HG02623 (cell line): ENCODE data around the gene TLE4.
A peak's percentile ranks its signal among the peaks of the same experiment; 100 is the strongest.

Source experiments
- ATAC-seq: cut with Tn5 transposase; IDR thresholded peaks from one replicate; pipeline ENCODE4 v1.9.1; 2021; ENCODE audit warnings: moderate library complexity; ENCODE audit not compliant: unreplicated experiment

The TLE4 gene

DNA sequence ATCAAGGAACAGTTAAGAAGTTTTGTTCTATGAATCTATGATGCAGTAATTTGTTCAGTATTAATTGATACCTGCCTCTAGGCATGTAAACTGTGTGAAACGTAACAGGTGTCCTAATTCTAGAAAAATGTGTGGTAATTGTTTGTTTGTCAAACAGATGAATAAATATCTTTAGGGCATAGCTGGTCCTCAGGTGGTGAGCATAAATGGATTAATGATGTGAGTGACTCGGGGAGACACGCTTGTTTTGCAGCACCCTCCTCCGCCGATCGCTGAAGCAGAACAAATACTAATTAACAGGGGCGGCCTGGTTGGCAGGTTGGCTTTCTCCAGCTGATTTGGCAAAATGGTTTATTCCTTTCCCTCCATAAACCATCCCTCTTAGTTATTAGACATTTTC lies 88.8 kb downstream of the TLE4 start:
- no peak for ATAC-seq

- no peak for ATAC-seq
These were observed 89.5 kb downstream of the TLE4 start for GRCh38 chr9:79661279-79661678.

- ATAC-seq = no peak
These were observed 90.2 kb downstream of the TLE4 start for GRCh38 chr9:79661886-79662536.

- ATAC-seq = no peak
These were observed 90.8 kb downstream of the TLE4 start for GRCh38 chr9:79662537-79662956.

GRCh38 chr9:79663300-79663699 lies 91.5 kb downstream of the TLE4 start:
- ATAC-seq = no peak

DNA sequence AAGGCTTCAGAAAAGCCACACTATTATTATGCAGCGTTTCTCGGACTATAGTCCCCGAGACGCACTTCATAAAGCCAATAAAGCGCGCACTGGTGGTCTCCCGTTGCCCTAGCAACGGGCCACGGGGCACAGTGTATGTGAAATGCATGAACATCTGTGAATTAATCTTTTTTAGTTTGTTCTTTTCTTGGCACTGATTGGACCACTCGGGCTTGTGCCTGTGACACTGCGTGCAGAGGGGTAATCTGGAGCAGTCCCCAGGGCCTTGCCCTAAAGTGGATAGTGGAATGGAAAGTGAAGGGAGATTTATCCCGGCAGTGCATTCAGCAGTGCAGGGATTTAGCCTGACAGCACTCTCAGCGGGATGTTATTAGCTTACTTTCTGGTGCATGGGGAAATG lies 92.1 kb downstream of the TLE4 start:
- no peak for ATAC-seq

- no peak for ATAC-seq
These were observed 92.6 kb downstream of the TLE4 start for GRCh38 chr9:79664375-79664831.

- no peak for ATAC-seq
These were observed 93.6 kb downstream of the TLE4 start for GRCh38 chr9:79665369-79665768.

DNA sequence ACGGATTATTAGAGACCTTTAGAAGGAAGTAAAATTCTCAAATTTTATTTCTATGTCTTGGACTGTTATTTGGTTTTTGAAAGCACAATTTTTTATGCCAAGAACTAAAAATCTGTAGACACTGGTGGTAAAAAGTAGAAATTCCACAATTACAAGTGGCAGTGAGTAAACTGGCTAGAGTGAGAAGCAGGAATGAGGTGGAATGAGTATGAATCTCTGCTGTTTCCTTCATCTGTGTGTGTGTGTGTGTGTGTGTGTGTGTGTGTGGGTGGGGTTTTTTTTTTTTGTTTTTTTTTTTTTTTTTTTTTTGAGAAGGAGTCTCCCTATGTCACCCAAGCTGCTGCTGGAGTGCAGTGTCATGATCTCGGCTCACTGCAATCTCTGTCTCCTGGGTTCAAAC lies 94.2 kb downstream of the TLE4 start:
- ATAC-seq = no peak

DNA sequence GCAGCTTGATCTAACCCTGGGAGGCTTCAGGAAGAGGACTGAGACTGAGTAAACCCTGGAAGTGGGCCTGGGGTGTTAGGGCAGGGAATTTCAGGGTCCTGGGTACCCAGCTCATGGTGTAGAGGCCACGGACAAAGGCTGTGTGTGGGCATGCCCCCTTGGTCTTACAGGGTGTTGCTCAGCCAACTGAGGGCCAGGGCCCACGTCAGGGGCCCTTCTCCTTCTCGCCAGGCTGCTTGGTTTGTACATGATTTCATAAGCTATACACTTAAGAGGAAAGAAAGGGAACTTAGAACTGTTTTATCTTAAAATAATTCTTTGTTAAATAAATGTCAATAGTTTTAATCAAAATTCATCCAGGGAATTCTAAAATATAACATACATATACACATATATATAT lies 95.4 kb downstream of the TLE4 start:
- ATAC-seq = no peak

- ATAC-seq = no peak
These were observed 96.2 kb downstream of the TLE4 start for GRCh38 chr9:79667817-79668436.

GRCh38 chr9:79668956-79669355 lies 97.2 kb downstream of the TLE4 start:
- no peak for ATAC-seq

GRCh38 chr9:79670269-79670961 lies 98.7 kb downstream of the TLE4 start:
- ATAC-seq = no peak

DNA sequence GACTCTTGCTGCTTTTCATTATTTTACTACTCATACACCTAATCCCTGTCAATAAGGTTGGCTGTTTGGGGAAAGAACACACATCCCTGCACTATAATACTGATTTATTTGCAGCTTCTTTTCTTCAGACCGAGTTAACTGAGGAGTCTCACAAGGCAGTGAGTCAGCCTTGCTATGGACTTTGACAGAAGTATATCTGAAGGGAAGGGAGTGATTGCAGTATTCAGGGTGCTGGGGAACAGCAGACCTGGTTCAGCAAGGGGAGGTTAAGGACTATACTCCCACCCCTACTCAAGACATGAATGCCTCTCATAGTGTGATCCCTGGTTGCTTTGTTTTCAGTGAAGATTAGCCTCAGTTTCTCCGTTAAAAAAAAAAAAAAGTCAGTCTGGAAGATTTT lies 99.8 kb downstream of the TLE4 start:
- ATAC-seq = no peak

DNA sequence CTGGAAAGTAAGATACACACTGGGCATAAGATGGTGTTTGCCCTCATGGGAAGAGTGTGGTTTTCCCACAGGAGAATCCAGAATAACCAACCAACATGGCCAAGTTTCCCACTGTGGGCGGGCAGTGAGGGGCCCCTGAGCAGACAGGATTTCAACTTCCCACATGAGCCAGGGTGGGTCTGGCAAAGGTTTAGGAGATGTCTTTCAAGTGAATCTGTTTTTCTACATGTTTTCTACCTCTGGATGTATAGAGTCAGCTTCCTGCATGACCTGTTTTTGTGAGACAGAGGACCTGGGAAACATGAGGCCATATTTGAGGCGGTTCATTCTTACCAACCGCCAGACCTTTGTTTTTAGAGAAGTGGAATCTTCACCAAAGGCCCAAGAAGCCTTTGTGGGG lies 100.5 kb downstream of the TLE4 start:
- ATAC-seq = no peak

GRCh38 chr9:79672891-79673290 lies 101.1 kb downstream of the TLE4 start:
- no peak for ATAC-seq

DNA sequence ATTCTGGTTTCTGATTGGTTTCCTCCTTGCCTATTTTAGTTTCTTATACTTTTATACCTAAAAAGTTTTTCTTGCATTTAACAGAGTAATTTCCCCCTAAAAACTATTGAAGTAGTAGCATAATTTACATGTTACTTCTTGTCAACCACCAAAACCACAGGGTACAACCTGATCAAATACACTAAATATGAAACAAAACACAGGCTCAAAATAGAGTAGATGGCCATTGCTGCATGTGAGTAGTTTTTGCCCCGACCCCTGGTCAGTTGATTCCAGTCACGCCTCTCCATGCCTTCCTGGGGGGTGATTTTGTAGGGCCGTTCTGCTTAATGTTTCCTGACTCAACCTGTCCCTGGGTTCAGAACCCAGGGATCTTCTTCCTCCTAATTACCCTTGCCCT lies 101.8 kb downstream of the TLE4 start:
- peak; percentile 75 for ATAC-seq

GRCh38 chr9:79674052-79674777 lies 102.5 kb downstream of the TLE4 start:
- ATAC-seq = peak; percentile 23

DNA sequence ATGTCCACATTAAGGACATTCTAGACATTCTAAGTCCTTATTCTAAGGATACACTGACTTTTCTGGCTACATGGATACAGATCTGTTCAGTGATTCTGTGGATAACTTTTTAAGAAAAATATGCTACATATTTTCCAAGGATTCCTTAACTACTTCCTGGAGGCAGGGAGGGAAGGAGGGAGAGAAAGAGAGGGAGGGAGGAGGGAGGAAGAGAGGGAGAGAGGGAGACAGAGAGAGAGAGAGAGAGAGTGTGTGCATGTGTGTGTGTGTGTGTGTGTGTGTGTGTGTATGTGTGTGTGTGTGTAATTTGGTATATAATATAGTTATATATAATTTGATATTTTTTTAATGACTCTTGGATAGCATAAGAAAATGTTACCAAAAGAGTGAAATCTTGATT lies 109.8 kb downstream of the TLE4 start:
- no peak for ATAC-seq

DNA sequence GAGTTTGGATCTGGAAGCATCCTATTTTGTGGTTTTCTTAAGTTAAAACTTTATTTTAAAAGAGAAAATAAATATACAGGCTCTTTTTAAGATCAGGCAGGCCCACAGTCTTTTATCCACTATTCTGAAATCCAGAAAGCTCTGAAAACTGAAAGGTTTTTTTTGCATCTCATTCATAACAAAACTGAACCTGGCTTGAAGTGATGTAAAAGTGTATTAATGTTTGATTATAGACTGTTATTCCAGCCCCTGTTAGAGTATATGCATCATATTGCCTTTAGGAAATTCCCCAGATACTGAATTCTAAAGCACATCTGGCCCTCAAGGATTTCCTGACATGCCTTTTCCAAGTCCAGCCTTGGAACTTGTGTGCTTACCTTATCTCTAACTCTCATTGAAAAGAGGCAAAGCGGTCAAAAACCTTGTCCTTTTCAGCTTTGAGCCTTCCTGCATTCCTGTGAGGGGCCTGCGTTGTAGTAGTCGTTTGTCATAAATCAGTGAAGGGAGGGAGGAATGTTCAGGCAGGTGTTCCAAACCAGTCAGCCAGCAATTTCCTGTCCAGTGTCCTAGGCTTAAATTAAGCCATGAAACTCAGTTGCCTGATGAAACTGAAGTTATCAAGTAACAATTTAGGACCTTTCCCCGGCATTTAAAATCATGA lies 110.4 kb downstream of the TLE4 start:
- ATAC-seq = no peak

DNA sequence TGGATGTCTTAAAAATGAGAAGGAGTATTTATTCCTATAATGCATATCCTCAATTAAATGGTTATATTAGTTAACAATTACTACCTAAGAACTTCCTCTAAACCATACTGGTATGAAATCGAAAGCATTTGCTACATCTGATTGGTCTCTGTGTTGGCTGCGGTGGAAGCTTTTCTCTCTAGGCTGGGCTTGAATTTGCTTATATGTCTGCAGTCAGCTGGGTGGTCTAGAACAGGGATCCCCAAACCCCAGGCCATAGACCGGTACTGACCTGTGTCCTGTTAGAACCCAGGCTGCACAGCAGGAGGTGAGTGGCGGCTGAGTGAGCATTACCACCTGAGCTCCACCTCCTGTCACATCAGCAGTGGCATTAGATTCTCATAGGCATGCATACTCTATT lies 112.3 kb downstream of the TLE4 start:
- no peak for ATAC-seq
